Adipocyte (in vitro differentiated cells): ENCODE measurements around the gene IGFBP4.

Experiments
- DNase-seq: peaks from one replicate; pipeline ENCODE4 v3.0.0-alpha.2; 2015; ENCODE audit warnings: low read depth
- H3K27me3 ChIP-seq: replicated peaks from 2 replicates; pipeline ENCODE4 v1.7.0; 2013; ENCODE audit warnings: mild to moderate bottlenecking, low read length, moderate library complexity; ENCODE audit not compliant: control insufficient read depth, insufficient read depth
- H3K36me3 ChIP-seq: 2 replicates; pipeline ENCODE4 v1.7.0; 2013; ENCODE audit warnings: low read length, mild to moderate bottlenecking, moderate library complexity; ENCODE audit not compliant: control insufficient read depth, insufficient read depth, severe bottlenecking
- H3K4me1 ChIP-seq: 2 replicates; pipeline ENCODE4 v1.7.0; 2013; ENCODE audit warnings: mild to moderate bottlenecking, low read length, moderate library complexity; ENCODE audit not compliant: control insufficient read depth, insufficient read depth
- H3K4me3 ChIP-seq: 2 replicates; pipeline ENCODE4 v1.7.0; 2013; ENCODE audit warnings: mild to moderate bottlenecking, low read length, moderate library complexity
- H3K9ac ChIP-seq: 2 replicates; pipeline ENCODE4 v1.7.0; 2013; ENCODE audit warnings: mild to moderate bottlenecking, low read length, moderate library complexity
- H3K9me3 ChIP-seq: 2 replicates; pipeline ENCODE4 v1.7.0; 2013; ENCODE audit warnings: mild to moderate bottlenecking, low read length, moderate library complexity; ENCODE audit not compliant: control insufficient read depth

The IGFBP4 gene

DNA sequence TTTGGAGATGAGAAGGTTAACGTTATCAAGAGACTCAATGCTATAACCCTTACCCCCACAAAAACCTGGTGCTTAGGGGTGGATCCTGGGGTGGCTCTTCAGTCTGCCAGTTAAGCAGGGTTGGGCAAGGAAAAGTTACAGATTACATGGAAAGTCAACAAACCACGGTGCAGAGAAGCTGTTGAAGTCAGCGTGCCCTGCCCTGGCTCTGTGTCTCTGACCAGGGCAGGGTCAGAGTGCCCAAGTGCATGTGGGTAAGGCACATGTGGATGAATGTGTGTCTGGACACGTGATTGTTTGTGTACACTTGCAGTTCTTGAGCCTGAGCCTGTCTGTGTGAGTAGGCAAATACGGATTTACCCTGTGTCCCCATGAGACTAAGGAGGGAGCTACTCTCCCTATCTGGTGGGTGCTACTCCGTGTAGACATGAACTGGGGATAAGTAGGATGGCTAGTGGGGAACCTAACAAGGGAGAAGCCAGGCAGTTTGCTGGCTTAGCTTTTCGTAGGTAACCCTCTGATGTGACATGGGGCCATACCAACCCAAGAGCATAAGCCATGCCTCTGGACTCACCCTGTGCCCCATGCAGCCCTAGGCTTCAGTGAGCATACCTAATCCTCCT, 5.5 kb downstream of the IGFBP4 start:
- Histone ChIP-seq H3K4me1 (peaks cover 70% of the 10 kb centered on the region), H3K4me3 (peak overlapping the region; percentile 90), H3K36me3 (peaks cover 23% of the 10 kb centered on the region), H3K9me3 (no peaks in the 10 kb centered on the region), H3K9ac (peak overlapping the region; percentile 98), H3K27me3 (no peaks in the 10 kb centered on the region)
- peak; percentile 17 for DNase-seq

- Histone ChIP-seq H3K9ac (peak overlapping the region; percentile 83), H3K4me1 (peaks cover 81% of the 10 kb centered on the region), H3K4me3 (peak overlapping the region; percentile 67), H3K9me3 (no peaks in the 10 kb centered on the region), H3K36me3 (peaks cover 38% of the 10 kb centered on the region), H3K27me3 (no peaks in the 10 kb centered on the region)
- DNase-seq, result peak; percentile 72
Observed at GRCh38 chr17:40450175-40450574, 6.9 kb downstream of the IGFBP4 start.

GRCh38 chr17:40451420-40451819, 8.2 kb downstream of the IGFBP4 start:
- H3K9ac ChIP-seq, result peak overlapping the region; percentile 83
- peak; percentile 96 for DNase-seq
- no peaks in the 10 kb centered on the region for H3K27me3 ChIP-seq
- H3K9me3 ChIP-seq, result no peaks in the 10 kb centered on the region
- peaks cover 90% of the 10 kb centered on the region for H3K4me1 ChIP-seq
- H3K36me3 ChIP-seq, result peaks cover 50% of the 10 kb centered on the region
- H3K4me3 ChIP-seq, result peak overlapping the region; percentile 67

DNA sequence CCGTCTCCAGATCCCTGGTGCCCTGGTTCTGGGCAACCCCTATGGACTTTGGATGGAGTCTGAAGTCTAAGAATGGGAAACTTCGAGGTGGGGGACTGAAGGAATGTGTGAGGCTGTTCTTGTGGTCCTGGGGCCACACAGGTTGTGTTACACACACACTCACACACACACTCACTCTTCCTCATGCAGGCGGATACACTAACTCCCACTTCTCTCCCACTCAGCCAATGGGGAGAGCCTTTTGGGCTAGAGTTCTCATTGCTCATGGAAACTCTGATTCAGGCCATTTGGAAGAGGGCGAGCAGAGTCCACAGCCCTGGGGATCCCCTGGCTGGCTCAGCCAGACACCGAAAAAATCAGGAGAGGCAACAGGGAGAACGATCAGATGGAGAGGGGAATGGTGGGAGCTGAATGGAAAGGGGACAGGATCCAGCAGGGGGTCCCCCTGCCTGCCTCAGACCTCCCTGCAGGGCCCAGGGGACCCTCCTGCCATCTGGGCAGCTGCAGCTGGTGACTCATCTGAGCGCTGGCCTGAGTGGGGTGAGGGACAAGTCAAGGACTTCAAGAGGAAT, 9.1 kb downstream of the IGFBP4 start:
- Histone ChIP-seq H3K4me1 (peaks cover 90% of the 10 kb centered on the region), H3K36me3 (peaks cover 52% of the 10 kb centered on the region), H3K4me3 (peak overlapping the region; percentile 61), H3K27me3 (no peaks in the 10 kb centered on the region), H3K9me3 (no peaks in the 10 kb centered on the region), H3K9ac (peak overlapping the region; percentile 76)
- peak; percentile 77 for DNase-seq

GRCh38 chr17:40452921-40453378, 9.7 kb downstream of the IGFBP4 start:
- Histone ChIP-seq H3K9ac (peak overlapping the region; percentile 76), H3K4me1 (peaks cover 90% of the 10 kb centered on the region), H3K4me3 (peak overlapping the region; percentile 61), H3K9me3 (no peaks in the 10 kb centered on the region), H3K27me3 (no peaks in the 10 kb centered on the region), H3K36me3 (peaks cover 55% of the 10 kb centered on the region)
- peak; percentile 17 for DNase-seq

- peak overlapping the region; percentile 61 for H3K4me3 ChIP-seq
- H3K9me3 ChIP-seq, result no peaks in the 10 kb centered on the region
- H3K27me3 ChIP-seq, result no peaks in the 10 kb centered on the region
- peaks cover 64% of the 10 kb centered on the region for H3K36me3 ChIP-seq
- peaks cover 90% of the 10 kb centered on the region for H3K4me1 ChIP-seq
- DNase-seq, result no peak
- peak overlapping the region; percentile 76 for H3K9ac ChIP-seq
Observed at GRCh38 chr17:40453881-40454612, 10.8 kb downstream of the IGFBP4 start.

DNA sequence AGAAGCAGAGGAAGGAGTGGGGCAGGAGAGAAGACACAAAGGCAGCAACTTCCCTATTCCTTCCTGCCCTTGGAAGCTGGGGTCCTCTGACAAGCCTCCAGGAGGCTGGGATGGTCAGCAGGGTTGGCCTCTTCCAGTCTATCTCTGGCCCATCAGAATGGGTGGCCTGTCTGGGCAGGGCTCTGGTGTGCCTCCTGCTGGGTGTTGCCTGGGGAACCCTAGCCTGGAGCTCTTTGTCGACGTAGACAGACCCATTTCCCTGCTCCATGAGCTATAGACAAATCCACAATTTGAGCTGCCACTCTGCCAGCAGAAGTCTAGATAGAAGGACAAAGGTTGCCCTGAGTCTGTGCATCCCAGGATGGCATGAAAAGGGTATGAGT, 11.4 kb downstream of the IGFBP4 start:
- no peaks in the 10 kb centered on the region for H3K9me3 ChIP-seq
- H3K9ac ChIP-seq, result peak overlapping the region; percentile 76
- no peak for DNase-seq
- H3K4me1 ChIP-seq, result peaks cover 92% of the 10 kb centered on the region
- H3K36me3 ChIP-seq, result peaks cover 64% of the 10 kb centered on the region
- H3K27me3 ChIP-seq, result no peaks in the 10 kb centered on the region
- H3K4me3 ChIP-seq, result peak overlapping the region; percentile 61

- Histone ChIP-seq H3K9me3 (no peaks in the 10 kb centered on the region), H3K36me3 (peaks cover 64% of the 10 kb centered on the region), H3K4me3 (no peak overlapping the region), H3K27me3 (no peaks in the 10 kb centered on the region), H3K4me1 (peaks cover 91% of the 10 kb centered on the region), H3K9ac (peak overlapping the region; percentile 79)
- peak; percentile 15 for DNase-seq
Observed at GRCh38 chr17:40456396-40456951, 13.2 kb downstream of the IGFBP4 start.

- peaks cover 91% of the 10 kb centered on the region for H3K4me1 ChIP-seq
- peaks cover 64% of the 10 kb centered on the region for H3K36me3 ChIP-seq
- DNase-seq, result no peak
Observed at GRCh38 chr17:40457369-40457768, 14.1 kb downstream of the IGFBP4 start.

DNA sequence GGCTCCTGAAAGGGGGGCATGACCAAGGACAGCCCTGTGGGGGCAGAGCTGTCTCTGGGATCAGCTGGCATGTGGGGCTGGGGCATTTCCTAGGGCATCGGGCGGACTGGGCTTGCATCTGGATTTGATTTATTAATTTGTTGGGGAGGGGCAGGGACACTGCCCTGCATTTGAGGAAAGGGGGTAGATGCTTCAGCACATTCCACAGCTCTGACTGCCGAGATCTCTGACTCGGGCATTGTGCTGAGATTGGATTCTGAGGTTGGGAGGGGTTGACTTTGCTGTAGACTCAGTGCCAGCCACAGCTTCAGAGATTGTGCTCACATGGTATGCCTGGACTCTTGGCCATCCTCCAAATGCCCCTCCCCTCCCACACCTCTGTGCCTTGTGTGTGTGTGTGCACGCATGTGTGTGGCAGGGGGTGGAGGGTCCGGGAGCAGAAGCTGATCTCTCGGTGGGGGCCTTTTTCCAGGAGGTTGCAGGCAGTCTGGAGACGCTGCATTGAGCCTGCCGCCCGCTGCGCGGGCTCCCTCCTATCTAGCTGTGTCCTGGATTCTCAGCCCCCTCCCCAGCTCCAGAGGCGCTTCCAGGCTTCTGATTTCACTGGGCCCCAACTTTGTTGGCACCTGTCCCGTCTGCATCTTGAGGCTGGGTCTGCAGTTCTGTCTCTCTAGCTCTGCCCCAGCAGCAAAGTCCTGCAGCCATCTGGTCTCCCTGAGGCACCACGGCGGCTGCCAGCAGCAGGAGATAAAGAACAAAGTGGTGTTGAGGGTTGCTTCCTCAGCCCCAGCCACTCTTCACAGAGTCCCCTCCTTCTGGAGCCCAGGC, 14.9 kb downstream of the IGFBP4 start:
- Histone ChIP-seq H3K36me3 (peaks cover 58% of the 10 kb centered on the region), H3K4me1 (peaks cover 91% of the 10 kb centered on the region), H3K9me3 (no peaks in the 10 kb centered on the region), H3K27me3 (no peaks in the 10 kb centered on the region), H3K9ac (peak overlapping the region; percentile 79), H3K4me3 (no peak overlapping the region)
- DNase-seq, result peak; percentile 88

More at GRCh38 chr17:40457369-40457768, 14.1 kb downstream of the IGFBP4 start:
- peak overlapping the region; percentile 11 for H3K4me3 ChIP-seq
- no peaks in the 10 kb centered on the region for H3K27me3 ChIP-seq
- peak overlapping the region; percentile 79 for H3K9ac ChIP-seq
- H3K9me3 ChIP-seq, result no peaks in the 10 kb centered on the region
